ENCODE data around the gene KCNQ4. TPM values are rescaled to one million over a fixed set of nuclear protein-coding genes. Genes with fewer than 3 reads are reported as not detected.

The KCNQ4 gene
- total RNA-seq: 1.5 TPM
- long read RNA-seq, partial matches to known transcripts: 1 of 4 reads
- long read RNA-seq, other reads (novel, unspliced or antisense): 2 of 4 reads

DNA sequence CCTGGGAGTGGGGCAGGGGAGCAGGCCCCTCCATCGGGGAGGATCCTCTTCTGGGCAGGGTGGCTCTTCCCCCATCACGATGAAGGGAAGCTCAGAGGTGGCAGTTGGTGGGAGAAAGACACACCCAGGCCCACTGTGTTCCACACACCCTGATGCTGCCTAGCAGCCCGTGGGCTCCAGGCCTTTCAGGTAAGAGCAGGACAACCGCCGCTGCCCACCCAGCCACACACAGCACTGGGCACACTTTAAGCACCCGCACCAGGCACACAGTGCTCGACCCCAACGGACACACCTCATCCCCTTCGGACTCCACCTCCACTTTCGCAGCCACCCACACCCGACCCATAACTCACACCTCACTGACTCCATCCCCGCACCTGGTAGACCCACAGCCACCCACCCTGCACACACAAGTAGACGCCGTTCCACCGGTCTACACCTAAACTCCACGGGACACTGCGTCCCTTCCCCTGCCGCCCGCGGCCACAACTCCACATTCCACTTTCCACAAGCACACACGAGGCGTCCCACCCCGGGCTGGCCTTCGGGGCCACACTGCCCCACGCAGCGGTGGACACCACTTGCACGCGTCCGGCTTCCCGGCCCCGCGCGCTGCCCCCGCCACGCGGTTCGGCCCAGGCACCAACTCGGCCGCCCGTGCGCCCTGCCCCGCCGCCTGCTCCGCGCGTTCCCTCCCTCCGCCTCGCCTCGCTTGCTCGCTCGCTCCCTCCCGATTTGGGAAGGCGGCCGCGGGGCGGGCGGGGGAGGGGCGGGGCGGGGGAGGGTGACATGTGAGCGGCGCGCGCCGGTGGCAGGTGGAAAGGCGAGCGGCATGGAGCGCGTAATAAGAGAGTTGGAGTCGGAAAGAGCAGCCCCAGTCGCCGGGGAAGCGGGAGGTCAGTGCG is at the start of gene KCNQ4:
TSS of gene KCNQ4 (plus strand) at position 787 of the 905 bp plus-strand sequence. CDS start 307 bp downstream, outside the sequence.
- peak within 1 kb of the TSS; percentile 67 for H3K27ac ChIP-seq (replicated peaks)

DNA sequence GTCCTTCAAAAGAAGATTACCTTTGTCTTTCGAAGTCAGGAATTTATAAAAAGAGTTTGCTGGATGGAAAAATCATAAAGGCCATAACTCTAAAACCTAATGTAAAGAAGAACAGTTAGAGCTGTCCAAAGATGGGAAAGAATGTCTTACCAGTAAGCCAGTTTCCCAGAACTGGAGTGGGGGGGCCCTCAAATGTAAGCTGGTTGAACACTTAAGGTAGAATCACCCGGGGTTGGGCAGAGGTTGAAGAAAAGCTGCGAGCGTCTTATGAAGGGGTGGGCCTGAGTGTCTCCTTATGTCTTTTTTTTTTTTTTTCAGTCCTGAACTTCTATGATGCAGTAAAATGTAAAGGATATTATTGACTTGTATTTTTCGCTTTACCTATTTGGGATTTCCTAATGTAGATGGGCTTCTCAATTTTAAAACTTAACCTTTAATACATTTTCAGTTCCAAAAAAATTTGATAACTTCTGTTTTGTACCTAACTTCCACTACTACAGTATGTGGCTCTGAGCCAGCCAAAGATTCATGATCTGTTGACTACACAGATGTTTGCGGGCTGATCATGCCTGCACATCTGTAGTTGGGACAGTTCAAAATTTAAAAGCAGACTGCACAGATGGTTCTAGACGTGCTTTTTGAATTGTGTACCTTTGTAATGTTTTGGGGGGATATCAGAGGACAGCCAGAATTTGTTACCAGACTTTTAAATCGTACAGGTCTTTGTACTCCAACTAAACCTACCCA is 48.5 kb upstream of the KCNQ4 start:
- intact Hi-C loops (cut with micrococcal nuclease): no loop called here
- no peak overlapping the region for H3K4me3 ChIP-seq
- no peak for TF ChIP-seq CTCF (IDR thresholded peaks at IDR 0.05; ENCODE audit: borderline replicate concordance)
- DNase-seq: no peak
- peaks cover 4% of the 10 kb centered on the region for H3K9me3 ChIP-seq (replicated peaks)
- peaks cover 88% of the 10 kb centered on the region for H3K4me1 ChIP-seq
- H3K36me3 ChIP-seq: peaks cover 22% of the 10 kb centered on the region
- H3K27ac ChIP-seq (replicated peaks): peak overlapping the region; percentile 47
- H3K27me3 ChIP-seq (ENCODE audit: low read depth): no peaks in the 10 kb centered on the region

More for the DNA sequence above, at the start of gene KCNQ4:
- no peaks in the 10 kb centered on the region for H3K27me3 ChIP-seq (ENCODE audit: low read depth)
- H3K9me3 ChIP-seq (replicated peaks): no peaks in the 10 kb centered on the region
- intact Hi-C loops (cut with micrococcal nuclease): no loop called here
- H3K36me3 ChIP-seq: no peaks in the 10 kb centered on the region
- H3K4me3 ChIP-seq: peak within 1 kb of the TSS; percentile 70
- no peak for TF ChIP-seq CTCF (IDR thresholded peaks at IDR 0.05; ENCODE audit: borderline replicate concordance)
- peak; percentile 60 for DNase-seq
- H3K4me1 ChIP-seq: peaks cover 39% of the 10 kb centered on the region

DNA sequence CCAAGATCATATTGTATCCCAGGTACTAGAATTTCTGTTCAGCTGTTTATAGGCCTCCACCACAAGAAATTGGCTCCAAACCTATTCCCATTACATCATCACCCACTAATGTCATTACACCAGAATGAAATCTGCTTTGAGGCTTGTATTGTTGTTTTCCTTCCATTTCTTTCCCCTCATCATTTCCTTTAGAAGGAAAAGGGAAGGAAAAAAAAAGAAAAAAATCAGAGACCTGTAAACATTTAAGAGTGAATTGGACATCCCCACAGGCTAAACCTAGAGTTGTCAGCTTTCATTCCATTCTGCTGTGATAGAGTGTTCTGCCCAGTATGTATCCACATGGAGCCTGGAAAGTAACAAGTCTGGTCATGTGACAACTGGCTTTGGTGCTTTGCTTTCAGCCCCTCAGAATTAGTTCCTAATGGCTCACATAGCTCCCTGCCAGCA is 47.5 kb upstream of the KCNQ4 start:
- no peak for DNase-seq
- Histone ChIP-seq H3K4me3 (no peak overlapping the region), H3K27me3 (ENCODE audit: low read depth) (no peaks in the 10 kb centered on the region), H3K27ac (replicated peaks) (peak overlapping the region; percentile 47), H3K9me3 (replicated peaks) (peaks cover 4% of the 10 kb centered on the region), H3K4me1 (peaks cover 88% of the 10 kb centered on the region), H3K36me3 (peaks cover 21% of the 10 kb centered on the region)
- TF ChIP-seq CTCF (IDR thresholded peaks at IDR 0.05; ENCODE audit: borderline replicate concordance): no peak
- intact Hi-C loops (cut with micrococcal nuclease): no loop called here

DNA sequence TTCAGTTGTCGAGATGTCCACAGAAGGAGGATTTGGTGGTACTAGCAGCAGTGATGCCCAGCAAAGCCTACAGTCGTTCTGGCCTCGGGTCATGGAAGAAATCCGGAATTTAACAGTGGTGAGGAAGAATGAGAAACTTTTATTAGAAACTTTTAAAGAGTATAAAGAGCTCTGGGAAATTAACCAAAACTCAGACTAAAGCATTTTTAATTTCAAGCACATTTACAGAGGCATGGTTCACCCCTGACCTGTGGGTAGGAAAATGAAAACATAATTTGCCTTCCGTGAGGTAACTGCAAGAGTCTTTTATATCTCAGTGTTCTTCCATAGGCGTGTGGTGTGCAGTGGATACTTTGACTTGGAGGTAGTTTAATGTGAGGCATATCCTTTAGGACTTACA is 44.8 kb upstream of the KCNQ4 start:
- H3K4me3 ChIP-seq: no peak overlapping the region
- H3K27ac ChIP-seq (replicated peaks): peak overlapping the region; percentile 16
- peaks cover 4% of the 10 kb centered on the region for H3K9me3 ChIP-seq (replicated peaks)
- peaks cover 97% of the 10 kb centered on the region for H3K4me1 ChIP-seq
- peaks cover 44% of the 10 kb centered on the region for H3K36me3 ChIP-seq
- no peaks in the 10 kb centered on the region for H3K27me3 ChIP-seq (ENCODE audit: low read depth)
- intact Hi-C loops (cut with micrococcal nuclease): no loop called here
- DNase-seq: no peak
- TF ChIP-seq CTCF (IDR thresholded peaks at IDR 0.05; ENCODE audit: borderline replicate concordance): no peak

DNA sequence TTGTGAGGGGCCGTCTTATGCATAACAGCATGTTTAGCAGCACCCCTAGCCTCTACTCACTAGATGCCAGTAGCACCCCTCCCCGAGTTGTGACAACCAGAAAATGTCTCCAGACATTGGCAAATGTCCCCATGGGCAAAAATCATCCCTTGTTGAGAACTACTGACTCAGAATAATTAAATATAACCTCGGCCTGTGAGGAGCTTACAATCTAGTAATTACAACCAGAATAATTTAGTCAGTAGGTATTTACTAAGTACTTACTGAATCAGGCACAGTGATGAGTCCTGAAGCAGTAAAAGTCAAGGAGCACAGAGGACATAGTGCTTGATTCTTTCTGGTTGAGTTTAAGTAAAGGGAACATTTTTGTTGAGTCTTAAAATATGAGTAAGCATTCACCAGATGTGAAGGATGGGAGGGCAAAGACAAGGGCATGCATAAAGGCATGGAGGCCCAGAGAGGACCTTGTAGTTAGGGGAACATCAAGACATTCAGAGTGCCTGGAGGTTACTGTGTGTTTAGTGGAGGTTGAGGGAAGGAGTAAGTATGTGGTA is 44.1 kb upstream of the KCNQ4 start:
- intact Hi-C loops (cut with micrococcal nuclease): no loop called here
- Histone ChIP-seq H3K4me1 (peaks cover 97% of the 10 kb centered on the region), H3K27ac (replicated peaks) (peak overlapping the region; percentile 16), H3K36me3 (peaks cover 48% of the 10 kb centered on the region), H3K27me3 (ENCODE audit: low read depth) (no peaks in the 10 kb centered on the region), H3K4me3 (peak overlapping the region; percentile 8), H3K9me3 (replicated peaks) (peaks cover 4% of the 10 kb centered on the region)
- no peak for DNase-seq
- no peak for TF ChIP-seq CTCF (IDR thresholded peaks at IDR 0.05; ENCODE audit: borderline replicate concordance)
